HCT116 (cell line): Measurements from ENCODE around the gene FAM83B.

ENCODE experiments used
- CBX3 ChIP-seq: IDR thresholded peaks from 2 replicates; pipeline ENCODE4 v1.6.1; 2012; ENCODE audit warnings: low read depth
- EZH2 ChIP-seq: fragments of 200-600 bp; sonication (generic); IDR thresholded peaks from 2 replicates; pipeline ENCODE4 v1.6.1; 2017; ENCODE audit warnings: antibody characterized with exemption, mixed run types
- EZH2phosphoT487 ChIP-seq: fragments of 200-600 bp; IDR thresholded peaks from 2 replicates; pipeline ENCODE4 v1.6.1; 2018; ENCODE audit warnings: antibody characterized with exemption, borderline replicate concordance
- FOSL1 ChIP-seq: IDR thresholded peaks from 2 replicates; pipeline ENCODE4 v1.6.1; 2012; ENCODE audit warnings: low read depth
- POLR2A ChIP-seq: IDR thresholded peaks from 2 replicates; pipeline ENCODE4 v1.7.0; 2011; ENCODE audit warnings: borderline replicate concordance; ENCODE audit not compliant: insufficient read depth, insufficient read length; ENCODE audit errors: extremely low read depth
- POLR2AphosphoS5 ChIP-seq: IDR thresholded peaks from 2 replicates; pipeline ENCODE4 v1.6.1; 2011; ENCODE audit warnings: mild to moderate bottlenecking, low read depth, low read length, moderate library complexity
- RAD21 ChIP-seq: IDR thresholded peaks from 2 replicates; pipeline ENCODE4 v1.6.1; 2012; ENCODE audit warnings: low read depth, mild to moderate bottlenecking
- YY1 ChIP-seq: IDR thresholded peaks from 2 replicates; pipeline ENCODE4 v1.6.1; 2011; ENCODE audit warnings: low read length, low read depth, moderate library complexity, mild to moderate bottlenecking; ENCODE audit not compliant: insufficient replicate concordance; ENCODE audit errors: extremely low read depth
- ZNF274 ChIP-seq: fragments of 200-500 bp; sonication (Bioruptor generic); IDR thresholded peaks from 2 replicates; pipeline ENCODE4 v1.6.1; 2014; ENCODE audit warnings: mild to moderate bottlenecking, low read depth, low read length, inconsistent platforms
- TF ChIP-seq, protein P1 (sequence below): IDR thresholded peaks from 2 replicates; pipeline ENCODE4 v1.6.1; 2012
- TF ChIP-seq, protein P2 (sequence below), 3 experiments: fragments of 200-600 bp in 1 of 3; sonication (generic) in 1 of 3; IDR thresholded peaks in 2 of 3; conservative IDR thresholded peaks in 1 of 3; 2 replicates each; pipeline ENCODE4 v1.5.1; 2012 to 2017; ENCODE audit warnings: low read depth in 2 of 3, low read length in 2 of 3, antibody characterized with exemption in 1 of 3, borderline replicate concordance in 1 of 3, control low read depth in 1 of 3, mild to moderate bottlenecking in 1 of 3, mixed read lengths in 1 of 3, mixed run types in 1 of 3, moderate library complexity in 1 of 3; ENCODE audit not compliant: insufficient read depth in 1 of 3
- TF ChIP-seq, protein P3 (sequence below): IDR thresholded peaks from 2 replicates; pipeline ENCODE4 v1.6.1; 2012; ENCODE audit warnings: low read depth
- TF ChIP-seq, protein P4 (sequence below): IDR thresholded peaks from 2 replicates; pipeline ENCODE4 v1.6.1; 2012

DNA sequence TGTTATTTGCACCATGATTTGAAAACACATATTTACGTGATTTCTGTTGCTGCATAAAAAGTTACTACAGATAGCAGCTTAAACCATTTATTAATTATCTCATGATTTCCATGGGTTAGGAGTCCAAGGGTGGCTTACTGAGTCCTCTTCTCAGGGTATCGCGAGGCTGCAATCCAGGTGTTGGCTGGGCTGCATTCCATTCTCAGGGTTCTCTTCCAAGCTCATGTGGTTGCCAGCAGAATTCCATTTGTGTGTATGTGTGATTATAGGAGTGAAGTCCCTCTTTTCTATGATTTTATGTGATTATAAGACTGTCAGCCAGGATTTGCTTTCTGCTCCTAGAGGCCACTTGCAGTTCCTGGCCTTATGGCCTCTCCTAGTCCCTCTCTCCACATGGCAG, 135.1 kb downstream of the FAM83B start:
- TF ChIP-seq, protein P1, sequence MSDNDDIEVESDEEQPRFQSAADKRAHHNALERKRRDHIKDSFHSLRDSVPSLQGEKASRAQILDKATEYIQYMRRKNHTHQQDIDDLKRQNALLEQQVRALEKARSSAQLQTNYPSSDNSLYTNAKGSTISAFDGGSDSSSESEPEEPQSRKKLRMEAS, result no peak
- TF ChIP-seq FOSL1 (no peak), EZH2 (no peak), YY1 (no peak), RAD21 (no peak), ZNF274 (no peak), POLR2A (no peak), POLR2AphosphoS5 (no peak), CBX3 (peak; percentile 14; the same call in 1 of the 2 replicates), EZH2phosphoT487 (no peak)
- TF ChIP-seq, protein P2, sequence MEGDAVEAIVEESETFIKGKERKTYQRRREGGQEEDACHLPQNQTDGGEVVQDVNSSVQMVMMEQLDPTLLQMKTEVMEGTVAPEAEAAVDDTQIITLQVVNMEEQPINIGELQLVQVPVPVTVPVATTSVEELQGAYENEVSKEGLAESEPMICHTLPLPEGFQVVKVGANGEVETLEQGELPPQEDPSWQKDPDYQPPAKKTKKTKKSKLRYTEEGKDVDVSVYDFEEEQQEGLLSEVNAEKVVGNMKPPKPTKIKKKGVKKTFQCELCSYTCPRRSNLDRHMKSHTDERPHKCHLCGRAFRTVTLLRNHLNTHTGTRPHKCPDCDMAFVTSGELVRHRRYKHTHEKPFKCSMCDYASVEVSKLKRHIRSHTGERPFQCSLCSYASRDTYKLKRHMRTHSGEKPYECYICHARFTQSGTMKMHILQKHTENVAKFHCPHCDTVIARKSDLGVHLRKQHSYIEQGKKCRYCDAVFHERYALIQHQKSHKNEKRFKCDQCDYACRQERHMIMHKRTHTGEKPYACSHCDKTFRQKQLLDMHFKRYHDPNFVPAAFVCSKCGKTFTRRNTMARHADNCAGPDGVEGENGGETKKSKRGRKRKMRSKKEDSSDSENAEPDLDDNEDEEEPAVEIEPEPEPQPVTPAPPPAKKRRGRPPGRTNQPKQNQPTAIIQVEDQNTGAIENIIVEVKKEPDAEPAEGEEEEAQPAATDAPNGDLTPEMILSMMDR (IDR thresholded peaks at IDR 0.05 in 2 of 3, conservative IDR thresholded peaks at IDR 0.05 in 1 of 3; ENCODE audit: borderline replicate concordance in 1 of 3, insufficient read depth in 1 of 3, low read depth in 2 of 3, low read length in 2 of 3), result no peak
- TF ChIP-seq, protein P3, sequence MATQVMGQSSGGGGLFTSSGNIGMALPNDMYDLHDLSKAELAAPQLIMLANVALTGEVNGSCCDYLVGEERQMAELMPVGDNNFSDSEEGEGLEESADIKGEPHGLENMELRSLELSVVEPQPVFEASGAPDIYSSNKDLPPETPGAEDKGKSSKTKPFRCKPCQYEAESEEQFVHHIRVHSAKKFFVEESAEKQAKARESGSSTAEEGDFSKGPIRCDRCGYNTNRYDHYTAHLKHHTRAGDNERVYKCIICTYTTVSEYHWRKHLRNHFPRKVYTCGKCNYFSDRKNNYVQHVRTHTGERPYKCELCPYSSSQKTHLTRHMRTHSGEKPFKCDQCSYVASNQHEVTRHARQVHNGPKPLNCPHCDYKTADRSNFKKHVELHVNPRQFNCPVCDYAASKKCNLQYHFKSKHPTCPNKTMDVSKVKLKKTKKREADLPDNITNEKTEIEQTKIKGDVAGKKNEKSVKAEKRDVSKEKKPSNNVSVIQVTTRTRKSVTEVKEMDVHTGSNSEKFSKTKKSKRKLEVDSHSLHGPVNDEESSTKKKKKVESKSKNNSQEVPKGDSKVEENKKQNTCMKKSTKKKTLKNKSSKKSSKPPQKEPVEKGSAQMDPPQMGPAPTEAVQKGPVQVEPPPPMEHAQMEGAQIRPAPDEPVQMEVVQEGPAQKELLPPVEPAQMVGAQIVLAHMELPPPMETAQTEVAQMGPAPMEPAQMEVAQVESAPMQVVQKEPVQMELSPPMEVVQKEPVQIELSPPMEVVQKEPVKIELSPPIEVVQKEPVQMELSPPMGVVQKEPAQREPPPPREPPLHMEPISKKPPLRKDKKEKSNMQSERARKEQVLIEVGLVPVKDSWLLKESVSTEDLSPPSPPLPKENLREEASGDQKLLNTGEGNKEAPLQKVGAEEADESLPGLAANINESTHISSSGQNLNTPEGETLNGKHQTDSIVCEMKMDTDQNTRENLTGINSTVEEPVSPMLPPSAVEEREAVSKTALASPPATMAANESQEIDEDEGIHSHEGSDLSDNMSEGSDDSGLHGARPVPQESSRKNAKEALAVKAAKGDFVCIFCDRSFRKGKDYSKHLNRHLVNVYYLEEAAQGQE, result no peak
- TF ChIP-seq, protein P4, sequence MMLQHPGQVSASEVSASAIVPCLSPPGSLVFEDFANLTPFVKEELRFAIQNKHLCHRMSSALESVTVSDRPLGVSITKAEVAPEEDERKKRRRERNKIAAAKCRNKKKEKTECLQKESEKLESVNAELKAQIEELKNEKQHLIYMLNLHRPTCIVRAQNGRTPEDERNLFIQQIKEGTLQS, result no peak
